Lung (tissue), 12 donors: ENCODE measurements around the gene SCYGR8. TPM values are rescaled to one million over a fixed set of nuclear protein-coding genes. Genes with fewer than 3 reads are reported as not detected.

Experiments
- ATAC-seq: fragments of 200-7000 bp; cut with Tn5 transposase; one replicate; pipeline ENCODE4 v1.9.1; 2020; ENCODE audit warnings: moderate number of reproducible peaks; ENCODE audit not compliant: insufficient read depth, low FRiP score
- DNase-seq, 3 donors: peaks; one replicate each; pipeline ENCODE4 v3.0.0-alpha.2; 2013 to 2017
- H3K27ac ChIP-seq, 2 donors: one replicate each; pipeline ENCODE4 v1.5.1; 2013; ENCODE audit warnings: mild to moderate bottlenecking in 2 of 2, moderate library complexity in 2 of 2, control low read depth in 1 of 2, inconsistent platforms in 1 of 2, low read depth in 1 of 2, low read length in 1 of 2
- H3K27me3 ChIP-seq, 3 donors: one replicate each; pipeline ENCODE4 v1.5.1; 2013; ENCODE audit warnings: low read length in 2 of 3; ENCODE audit not compliant: control insufficient read depth in 3 of 3, insufficient read depth in 3 of 3
- H3K36me3 ChIP-seq, 4 donors: one replicate each; pipeline ENCODE4 v1.5.1; 2013; ENCODE audit warnings: low read length in 4 of 4, mild to moderate bottlenecking in 1 of 4, moderate library complexity in 1 of 4; ENCODE audit not compliant: control insufficient read depth in 4 of 4, insufficient read depth in 4 of 4
- H3K4me1 ChIP-seq, 5 donors: one replicate each; pipeline ENCODE4 v1.5.1; 2013; ENCODE audit warnings: low read length in 5 of 5, mild to moderate bottlenecking in 2 of 5, moderate library complexity in 1 of 5; ENCODE audit not compliant: control insufficient read depth in 5 of 5, insufficient read depth in 5 of 5
- H3K4me3 ChIP-seq: one replicate; pipeline ENCODE4 v1.5.1; 2013; ENCODE audit warnings: mild to moderate bottlenecking, control low read depth, moderate library complexity
- H3K9ac ChIP-seq, 2 donors: one replicate each; pipeline ENCODE4 v1.5.1; 2013; ENCODE audit warnings: low read length in 2 of 2, control low read depth in 1 of 2; ENCODE audit not compliant: insufficient read depth in 1 of 2
- H3K9me3 ChIP-seq, 4 donors: one replicate each; pipeline ENCODE4 v1.5.1; 2013; ENCODE audit warnings: low read length in 3 of 4, mild to moderate bottlenecking in 1 of 4, moderate library complexity in 1 of 4; ENCODE audit not compliant: control insufficient read depth in 4 of 4, insufficient read depth in 3 of 4
- CTCF ChIP-seq: IDR thresholded peaks from 2 replicates; pipeline ENCODE4 v1.5.1; 2012; ENCODE audit warnings: mild to moderate bottlenecking; ENCODE audit errors: control extremely low read depth, extremely low read depth
- WGBS, 2 donors: extraction: QIAGEN DNeasy Blood & Tissue Kit; methylation state at CpG; one replicate each; pipeline ENCODE4 v1.1.7; 2013; 5-methylcytosine and 5-hydroxymethylcytosine counted together
- polyA plus RNA-seq, 2 donors: library from polyadenylated mRNA; stranded (reverse); fragments of 200-250 nt; gene quantifications; one replicate each; pipeline ENCODE4 v1.2.1, GENCODE V29; 2013
- total RNA-seq, 2 donors: library from RNA; depleted of rRNA in 1 of 2; stranded (reverse); fragments of >200 nt in 1 of 2; gene quantifications; one replicate each; pipeline ENCODE4 v1.2.1, GENCODE V29; 2014 to 2021
- donor health status: control.
- donor health status: control.
- donor health status: Bipolar disorder and iron deficiency.
- donor health status: healthy.
- donor health status: DM: yes; HTN: yes; CAD: no.

Gene SCYGR8
- total and polyA plus RNA-seq, 4 donors, result not detected

- Histone ChIP-seq H3K27ac (no peak overlapping the region), H3K4me3 (no peak overlapping the region), H3K36me3 (no peaks in the 10 kb centered on the region), H3K27me3 (no peaks in the 10 kb centered on the region), H3K4me1 (peaks cover 0 to 6% (median 0%) of the 10 kb centered on the region in 5 donors), H3K9ac (no peak overlapping the region), H3K9me3 (no peaks in the 10 kb centered on the region)
- 78 to 88% methylated on average over 5 of the region's 5 CpGs for WGBS, 2 donors
- DNase-seq (no peak), ATAC-seq (no peak)
- no peak for TF ChIP-seq CTCF
Observed at GRCh38 chr2:227772197-227772661, 26.5 kb downstream of the SCYGR8 start.

- ATAC-seq (no peak), DNase-seq (no peak)
- Histone ChIP-seq H3K27me3 (no peaks in the 10 kb centered on the region), H3K36me3 (no peaks in the 10 kb centered on the region), H3K4me1 (peaks cover 0 to 6% (median 0%) of the 10 kb centered on the region in 5 donors), H3K9me3 (no peaks in the 10 kb centered on the region), H3K4me3 (no peak overlapping the region), H3K27ac (no peak overlapping the region), H3K9ac (no peak overlapping the region)
- no peak for TF ChIP-seq CTCF
- WGBS, 2 donors, result 52 to 76% methylated on average over 2 of the region's 2 CpGs
Observed at GRCh38 chr2:227772932-227773331, 27.2 kb downstream of the SCYGR8 start.

GRCh38 chr2:227774011-227774624, 28.4 kb downstream of the SCYGR8 start:
- Histone ChIP-seq H3K9ac (no peak overlapping the region), H3K36me3 (no peaks in the 10 kb centered on the region), H3K4me1 (peaks cover 0 to 6% (median 0%) of the 10 kb centered on the region in 5 donors), H3K4me3 (no peak overlapping the region), H3K9me3 (no peaks in the 10 kb centered on the region), H3K27ac (no peak overlapping the region), H3K27me3 (no peaks in the 10 kb centered on the region)
- DNase-seq (no peak), ATAC-seq (no peak)
- TF ChIP-seq CTCF, result no peak
- 59% methylated on average over 15 of the region's 15 CpGs for WGBS, 2 donors
